ENCODE measurements around the gene C5orf63. TPM values are rescaled to one million over a fixed set of nuclear protein-coding genes. Genes with fewer than 3 reads are reported as not detected.
A peak's percentile ranks its signal among the peaks of the same experiment; 100 is the strongest.

C5orf63 gene
- total and polyA plus RNA-seq, 9 of the 15 experiments (the other 6 are each of a cell fraction or from before 2014, with no cell fraction given) = 1.8 to 24.6 (median 6.2) TPM

- TF ChIP-seq RHOXF2B (CRISPR knock-in tag; conservative IDR thresholded peaks at IDR 0.05) (no peak), PML (IDR thresholded peaks at IDR 0.05; ENCODE audit: low read length) (no peak), FOSL1 (tag; conservative IDR thresholded peaks at IDR 0.05) (no peak), KLF16 (IDR thresholded peaks at IDR 0.05) (no peak), PHF21A (IDR thresholded peaks at IDR 0.05; ENCODE audit: borderline replicate concordance, low read depth) (no peak), PHF8 (IDR thresholded peaks at IDR 0.05; ENCODE audit: borderline replicate concordance, low read length) (peak; percentile 56; the same call in 1 of the 2 replicates), HOMEZ (CRISPR knock-in tag; IDR thresholded peaks at IDR 0.05) (no peak), CBFA2T2 (conservative IDR thresholded peaks at IDR 0.05) (no peak), KLF13 (tag; IDR thresholded peaks at IDR 0.05; ENCODE audit: borderline replicate concordance, low read depth) (no peak), DPF2 (IDR thresholded peaks at IDR 0.05) (no peak), SMARCE1 (IDR thresholded peaks at IDR 0.05) (no peak), THRB (CRISPR knock-in tag; conservative IDR thresholded peaks at IDR 0.05) (no peak), SAP30 (IDR thresholded peaks at IDR 0.05; ENCODE audit: borderline replicate concordance, insufficient read depth, low read depth, low read length, poor library complexity, severe bottlenecking) (peak; percentile 35), CCNT2 (IDR thresholded peaks at IDR 0.05; ENCODE audit: borderline replicate concordance, extremely low read depth, insufficient read length, low read depth, low read length) (peak; percentile 51), RCOR1 (IDR thresholded peaks at IDR 0.05; ENCODE audit: borderline replicate concordance in 1 of 2, low read depth in 2 of 2, low read length in 2 of 2) (no peak), KDM2B (CRISPR knock-in tag; IDR thresholded peaks at IDR 0.05) (no peak), ETV1 (tag; conservative IDR thresholded peaks at IDR 0.05; ENCODE audit: low read depth) (peak; percentile 68), MAFK (IDR thresholded peaks at IDR 0.05; ENCODE audit: low read length) (no peak), NUFIP1 (IDR thresholded peaks at IDR 0.05; ENCODE audit: partially characterized antibody) (no peak), SMAD3 (CRISPR knock-in tag; conservative IDR thresholded peaks at IDR 0.05) (no peak)
- TF ChIP-seq, protein P1, sequence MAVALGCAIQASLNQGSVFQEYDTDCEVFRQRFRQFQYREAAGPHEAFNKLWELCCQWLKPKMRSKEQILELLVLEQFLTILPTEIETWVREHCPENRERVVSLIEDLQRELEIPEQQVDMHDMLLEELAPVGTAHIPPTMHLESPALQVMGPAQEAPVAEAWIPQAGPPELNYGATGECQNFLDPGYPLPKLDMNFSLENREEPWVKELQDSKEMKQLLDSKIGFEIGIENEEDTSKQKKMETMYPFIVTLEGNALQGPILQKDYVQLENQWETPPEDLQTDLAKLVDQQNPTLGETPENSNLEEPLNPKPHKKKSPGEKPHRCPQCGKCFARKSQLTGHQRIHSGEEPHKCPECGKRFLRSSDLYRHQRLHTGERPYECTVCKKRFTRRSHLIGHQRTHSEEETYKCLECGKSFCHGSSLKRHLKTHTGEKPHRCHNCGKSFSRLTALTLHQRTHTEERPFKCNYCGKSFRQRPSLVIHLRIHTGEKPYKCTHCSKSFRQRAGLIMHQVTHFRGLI (CRISPR knock-in tag; IDR thresholded peaks at IDR 0.05) = no peak
- TF ChIP-seq, protein P2, sequence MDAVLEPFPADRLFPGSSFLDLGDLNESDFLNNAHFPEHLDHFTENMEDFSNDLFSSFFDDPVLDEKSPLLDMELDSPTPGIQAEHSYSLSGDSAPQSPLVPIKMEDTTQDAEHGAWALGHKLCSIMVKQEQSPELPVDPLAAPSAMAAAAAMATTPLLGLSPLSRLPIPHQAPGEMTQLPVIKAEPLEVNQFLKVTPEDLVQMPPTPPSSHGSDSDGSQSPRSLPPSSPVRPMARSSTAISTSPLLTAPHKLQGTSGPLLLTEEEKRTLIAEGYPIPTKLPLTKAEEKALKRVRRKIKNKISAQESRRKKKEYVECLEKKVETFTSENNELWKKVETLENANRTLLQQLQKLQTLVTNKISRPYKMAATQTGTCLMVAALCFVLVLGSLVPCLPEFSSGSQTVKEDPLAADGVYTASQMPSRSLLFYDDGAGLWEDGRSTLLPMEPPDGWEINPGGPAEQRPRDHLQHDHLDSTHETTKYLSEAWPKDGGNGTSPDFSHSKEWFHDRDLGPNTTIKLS (IDR thresholded peaks at IDR 0.05; ENCODE audit: borderline replicate concordance, low read depth) = no peak
These were observed at the start of gene C5orf63 (continued) for GRCh38 chr5:127072861-127073846.
